Vagina (tissue), 2 donors: Measurements from ENCODE around the gene DVL2.

Source experiments
- POLR2A ChIP-seq, 2 donors: fragments of 450-650 bp; IDR thresholded peaks; one replicate each; pipeline ENCODE4 v1.6.1; 2017; ENCODE audit warnings: antibody characterized with exemption in 2 of 2, mild to moderate bottlenecking in 2 of 2, moderate library complexity in 2 of 2
- POLR2AphosphoS5 ChIP-seq, 2 donors: sonication (generic); formaldehyde crosslinking; IDR thresholded peaks; one replicate each; pipeline ENCODE4 v1.9.0; 2017; ENCODE audit warnings: antibody characterized with exemption in 2 of 2, mild to moderate bottlenecking in 2 of 2, low read depth in 1 of 2; ENCODE audit not compliant: insufficient read depth in 1 of 2
- TF ChIP-seq, protein P1 (sequence below), 3 experiments: fragments of 450-650 bp in 2 of 3; fragments of 200-600 bp in 1 of 3; sonication (generic) in 1 of 3; IDR thresholded peaks; one replicate each; pipeline ENCODE4 v1.5.1; 2017 to 2019; ENCODE audit warnings: antibody characterized with exemption in 3 of 3, mild to moderate bottlenecking in 2 of 3, moderate library complexity in 2 of 3

DNA sequence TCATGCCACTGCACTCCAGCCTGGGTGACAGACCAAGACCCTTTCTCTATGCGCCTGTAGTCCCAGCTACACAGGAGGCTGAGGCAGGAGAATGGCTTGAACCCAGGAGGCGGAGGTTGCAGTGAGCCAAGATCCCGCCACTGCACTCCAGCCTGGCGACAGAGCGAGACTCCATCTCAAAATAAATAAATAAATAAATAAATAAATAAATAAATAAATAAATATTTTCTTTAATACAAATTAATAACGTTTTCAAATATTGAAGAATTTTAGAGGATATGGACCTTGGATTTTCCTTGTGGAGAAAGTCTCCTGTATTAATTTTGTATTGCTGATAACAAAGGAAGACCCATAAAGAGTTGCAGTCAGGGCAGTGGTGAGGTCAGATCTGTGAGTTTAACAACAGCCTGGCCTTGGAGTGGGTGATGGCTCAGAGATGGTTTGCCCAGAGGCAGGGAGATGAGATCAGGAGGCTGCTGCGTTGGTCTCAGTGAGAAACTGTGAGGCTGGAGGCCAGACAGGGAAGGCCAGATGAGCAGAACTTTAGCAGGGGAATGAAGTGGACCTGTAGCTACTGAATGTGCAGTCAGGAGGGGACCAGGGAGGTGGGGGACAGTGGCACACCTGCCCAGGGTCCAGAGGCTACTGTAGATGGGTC lies 50.8 kb downstream of the DVL2 start:
- TF ChIP-seq, protein P1, sequence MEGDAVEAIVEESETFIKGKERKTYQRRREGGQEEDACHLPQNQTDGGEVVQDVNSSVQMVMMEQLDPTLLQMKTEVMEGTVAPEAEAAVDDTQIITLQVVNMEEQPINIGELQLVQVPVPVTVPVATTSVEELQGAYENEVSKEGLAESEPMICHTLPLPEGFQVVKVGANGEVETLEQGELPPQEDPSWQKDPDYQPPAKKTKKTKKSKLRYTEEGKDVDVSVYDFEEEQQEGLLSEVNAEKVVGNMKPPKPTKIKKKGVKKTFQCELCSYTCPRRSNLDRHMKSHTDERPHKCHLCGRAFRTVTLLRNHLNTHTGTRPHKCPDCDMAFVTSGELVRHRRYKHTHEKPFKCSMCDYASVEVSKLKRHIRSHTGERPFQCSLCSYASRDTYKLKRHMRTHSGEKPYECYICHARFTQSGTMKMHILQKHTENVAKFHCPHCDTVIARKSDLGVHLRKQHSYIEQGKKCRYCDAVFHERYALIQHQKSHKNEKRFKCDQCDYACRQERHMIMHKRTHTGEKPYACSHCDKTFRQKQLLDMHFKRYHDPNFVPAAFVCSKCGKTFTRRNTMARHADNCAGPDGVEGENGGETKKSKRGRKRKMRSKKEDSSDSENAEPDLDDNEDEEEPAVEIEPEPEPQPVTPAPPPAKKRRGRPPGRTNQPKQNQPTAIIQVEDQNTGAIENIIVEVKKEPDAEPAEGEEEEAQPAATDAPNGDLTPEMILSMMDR (IDR thresholded peaks at IDR 0.05) = no peak
- TF ChIP-seq POLR2A (IDR thresholded peaks at IDR 0.05) (no peak), POLR2AphosphoS5 (IDR thresholded peaks at IDR 0.05; ENCODE audit: insufficient read depth in 1 of 2, low read depth in 1 of 2) (no peak)
